A673 (cell line): ENCODE results near the gene FRAS1. TPM values are rescaled to one million over a fixed set of nuclear protein-coding genes. Genes with fewer than 3 reads are reported as not detected.
A peak's percentile ranks its signal among the peaks of the same experiment; 100 is the strongest.

Experiments used
- BruUV-seq: library from RNA; stranded (reverse); fragments of 400-500 nt; replicated peaks from 2 replicates; lab custom pipeline; 2021; lab: Mats Ljungman, UMichigan
- CTCF ChIA-PET: fragments of 300-600 bp; sonication (Branson Sonifier 250); formaldehyde crosslinking; loops from one replicate; lab custom pipeline; 2022; ENCODE audit warnings: antibody characterized with exemption; lab: Charles Lee
- POLR2A ChIA-PET: fragments of 300-600 bp; sonication (Branson Sonifier 250); formaldehyde crosslinking; loops from one replicate; lab custom pipeline; 2022; ENCODE audit warnings: antibody characterized with exemption; ENCODE audit not compliant: low non-redundant PET; lab: Charles Lee
- DNase-seq: peaks from one replicate; pipeline ENCODE4 v3.0.0-alpha.2; 2015; ENCODE audit warnings: low spot score
- H3K27ac ChIP-seq: fragments of 200-600 bp; sonication (generic); 2 replicates; pipeline ENCODE4 v1.5.1; 2016; ENCODE audit warnings: mixed run types, low read depth, mild to moderate bottlenecking, mixed read lengths, antibody characterized with exemption, low read length; ENCODE audit not compliant: poor library complexity, severe bottlenecking
- H3K27me3 ChIP-seq: fragments of 200-600 bp; sonication (generic); replicated peaks from 2 replicates; pipeline ENCODE4 v1.6.1; 2017; ENCODE audit warnings: mixed run types, low read depth, mild to moderate bottlenecking, mixed read lengths, antibody characterized with exemption, low read length; ENCODE audit not compliant: insufficient read depth, poor library complexity
- H3K36me3 ChIP-seq: fragments of 200-600 bp; sonication (generic); 2 replicates; pipeline ENCODE4 v1.6.1; 2016; ENCODE audit warnings: mixed run types, mild to moderate bottlenecking, mixed read lengths, antibody characterized with exemption, low read length; ENCODE audit not compliant: insufficient read depth, poor library complexity, severe bottlenecking
- H3K4me1 ChIP-seq: fragments of 200-600 bp; sonication (generic); 2 replicates; pipeline ENCODE4 v1.6.1; 2017; ENCODE audit warnings: mixed run types, mild to moderate bottlenecking, mixed read lengths, antibody characterized with exemption, low read length; ENCODE audit not compliant: insufficient read depth, poor library complexity, severe bottlenecking
- H3K4me3 ChIP-seq: fragments of 200-600 bp; sonication (generic); 2 replicates; pipeline ENCODE4 v1.5.1; 2016; ENCODE audit warnings: low read depth, mixed run types, mild to moderate bottlenecking, mixed read lengths, low read length; ENCODE audit not compliant: poor library complexity, severe bottlenecking
- H3K9me3 ChIP-seq: fragments of 200-600 bp; sonication (generic); 2 replicates; pipeline ENCODE4 v1.6.1; 2016; ENCODE audit warnings: mixed run types, low read depth, mild to moderate bottlenecking, mixed read lengths, antibody characterized with exemption, low read length; ENCODE audit not compliant: poor library complexity, severe bottlenecking
- CTCF ChIP-seq: fragments of 300-800, 200-600 bp; sonication (generic); conservative IDR thresholded peaks from 2 replicates; pipeline ENCODE4 v1.5.1; 2017; ENCODE audit warnings: low read depth, mild to moderate bottlenecking, antibody characterized with exemption, low read length, moderate library complexity, mixed read lengths
- EZH2 ChIP-seq: fragments of 200-600 bp; sonication (generic); IDR thresholded peaks from 2 replicates; pipeline ENCODE4 v1.6.1; 2017; ENCODE audit warnings: borderline replicate concordance, low read depth, mild to moderate bottlenecking, mixed read lengths, antibody characterized with exemption, low read length; ENCODE audit not compliant: poor library complexity, severe bottlenecking
- intact Hi-C: fragments of 100-400 bp; cut with micrococcal nuclease; formaldehyde crosslinking; loops from one replicate; pipeline ENCODE4 v1.10.0; 2022; ENCODE audit not compliant: unreplicated experiment
- total RNA-seq: library from RNA; stranded (reverse); gene quantifications from 2 replicates; pipeline ENCODE4 v1.2.3, GENCODE V29; 2021

The FRAS1 gene
- total RNA-seq, 1 experiment from 2014 or later = 0.06 TPM

GRCh38 chr4:78581618-78582017, 524.5 kb downstream of the FRAS1 start:
- H3K4me1 ChIP-seq = peaks cover 8% of the 10 kb centered on the region
- CTCF ChIA-PET = no interaction called here
- H3K4me3 ChIP-seq = no peak overlapping the region
- no peak for DNase-seq
- POLR2A ChIA-PET = no interaction called here
- BruUV-seq = no TSS peak
- TF ChIP-seq EZH2 (no peak), CTCF (no peak)
- H3K27me3 ChIP-seq = no peaks in the 10 kb centered on the region
- H3K36me3 ChIP-seq = no peaks in the 10 kb centered on the region
- no peak overlapping the region for H3K27ac ChIP-seq
- intact Hi-C loops = no loop called here
- H3K9me3 ChIP-seq = no peaks in the 10 kb centered on the region

DNA sequence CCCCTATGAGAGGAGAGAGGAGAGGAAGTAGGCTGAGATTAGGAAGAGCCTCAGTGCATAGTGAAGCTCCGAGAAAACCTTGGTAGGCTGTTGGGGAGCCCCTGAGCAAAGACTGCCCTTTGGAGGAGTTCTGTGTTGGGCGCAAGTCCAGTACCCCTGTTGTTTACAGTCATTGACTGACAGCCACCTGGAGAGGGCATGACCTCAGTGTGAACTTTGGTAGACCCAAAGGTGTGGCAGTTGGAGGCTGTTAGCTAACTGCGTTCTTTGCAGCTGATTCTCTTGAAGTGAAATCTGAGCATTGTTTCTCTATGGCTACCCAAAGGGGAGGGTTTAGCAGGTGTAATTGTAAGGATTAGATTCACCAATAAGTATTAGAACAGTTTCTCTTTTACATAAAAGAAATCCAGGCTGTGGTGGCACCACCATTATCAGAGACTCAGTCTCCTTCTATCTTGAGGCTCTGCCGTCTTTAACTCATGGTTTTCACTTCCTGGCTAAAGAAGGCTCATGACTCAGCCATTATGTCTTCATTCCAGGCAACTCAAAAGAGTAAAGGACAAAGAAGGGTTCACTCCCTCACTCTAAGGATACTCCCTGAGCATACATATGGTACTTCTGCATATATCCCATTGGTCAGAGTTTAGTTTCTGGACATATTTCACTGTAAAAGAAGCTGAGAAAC, 527.9 kb downstream of the FRAS1 start:
- BruUV-seq = no TSS peak
- Histone ChIP-seq H3K27ac (no peak overlapping the region), H3K4me3 (no peak overlapping the region), H3K4me1 (peaks cover 8% of the 10 kb centered on the region), H3K36me3 (no peaks in the 10 kb centered on the region), H3K27me3 (no peaks in the 10 kb centered on the region), H3K9me3 (no peaks in the 10 kb centered on the region)
- DNase-seq = no peak
- CTCF ChIA-PET = no interaction called here
- TF ChIP-seq EZH2 (no peak), CTCF (no peak)
- POLR2A ChIA-PET = no interaction called here
- intact Hi-C loops = no loop called here

DNA sequence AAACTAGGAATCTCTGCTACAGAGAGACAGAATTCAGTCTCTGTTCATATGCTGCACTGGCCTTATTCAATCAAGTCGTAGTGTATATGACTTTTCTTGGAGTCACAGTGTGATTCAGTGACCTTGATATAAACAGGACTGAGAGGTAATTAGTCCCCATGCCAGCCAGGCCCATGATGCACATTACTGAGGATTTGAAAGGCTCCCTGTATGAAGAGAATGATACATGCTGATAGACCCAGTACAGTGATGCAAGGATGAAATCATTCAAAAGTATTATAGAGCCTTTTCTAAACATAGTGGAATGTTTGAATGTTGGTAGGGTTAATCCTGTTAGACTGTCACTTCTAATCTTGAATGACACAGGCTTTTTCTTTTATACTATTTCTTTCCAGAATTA, 528.5 kb downstream of the FRAS1 start:
- no peak for TF ChIP-seq EZH2
- no peak for TF ChIP-seq CTCF
- BruUV-seq = no TSS peak
- H3K27ac ChIP-seq = no peak overlapping the region
- H3K36me3 ChIP-seq = no peaks in the 10 kb centered on the region
- H3K27me3 ChIP-seq = no peaks in the 10 kb centered on the region
- H3K9me3 ChIP-seq = no peaks in the 10 kb centered on the region
- DNase-seq = peak; percentile 45
- peaks cover 8% of the 10 kb centered on the region for H3K4me1 ChIP-seq
- intact Hi-C loops = no loop called here
- CTCF ChIA-PET = no interaction called here
- POLR2A ChIA-PET = no interaction called here
- no peak overlapping the region for H3K4me3 ChIP-seq
